ENCODE results near the gene BRS3.

GRCh38 chrX:136447308-136447707 lies 40.4 kb upstream of the BRS3 start:
- no peak for TF ChIP-seq EP300 (conservative IDR thresholded peaks at IDR 0.05; ENCODE audit: poor library complexity, severe bottlenecking)
- no peak for TF ChIP-seq TAF1 (IDR thresholded peaks at IDR 0.05; ENCODE audit: low read depth)
- TF ChIP-seq REST (IDR thresholded peaks at IDR 0.05; ENCODE audit: borderline replicate concordance): no peak
- TF ChIP-seq CTCF (IDR thresholded peaks at IDR 0.05; ENCODE audit: poor library complexity, severe bottlenecking): no peak
- TF ChIP-seq SMC3 (conservative IDR thresholded peaks at IDR 0.05; ENCODE audit: poor library complexity): no peak
- TF ChIP-seq POLR2AphosphoS5 (IDR thresholded peaks at IDR 0.05): no peak
- no peak for TF ChIP-seq MXI1 (conservative IDR thresholded peaks at IDR 0.05; ENCODE audit: poor library complexity, severe bottlenecking)
- TF ChIP-seq RAD21 (conservative IDR thresholded peaks at IDR 0.05): no peak
- no peak for TF ChIP-seq EZH2 (IDR thresholded peaks at IDR 0.05; ENCODE audit: borderline replicate concordance, insufficient read depth, low read length, poor library complexity, severe bottlenecking)

All from neural cell (in vitro differentiated cells).